Keratinocyte (primary cell): Measurements from ENCODE around the gene GRAMD1B.
"Not testable (repeated sequence)": the region's sequence is repeated elsewhere in the genome, so short reads cannot be mapped to it uniquely, and the experiment has no call there.

Source experiments
- EZH2 ChIP-seq: IDR thresholded peaks from one replicate; pipeline ENCODE4 v1.6.1; 2012; ENCODE audit warnings: inconsistent platforms, mild to moderate bottlenecking, low read length, moderate library complexity
- TF ChIP-seq, protein P1 (sequence below), 3 experiments: IDR thresholded peaks in 1 of 3; conservative IDR thresholded peaks in 1 of 3; optimal IDR thresholded peaks in 1 of 3; 2 replicates in 2 of 3; 3 replicates in 1 of 3; pipeline versions ENCODE3 to v1.5.1; 2011; ENCODE audit warnings: low read length in 3 of 3, mild to moderate bottlenecking in 3 of 3, moderate library complexity in 2 of 3, control low read depth in 1 of 3, inconsistent platforms in 1 of 3; ENCODE audit not compliant: insufficient read depth in 2 of 3; ENCODE audit errors: extremely low read depth in 1 of 3

GRCh38 chr11:123520476-123520875 is 90.4 kb downstream of the GRAMD1B start:
- TF ChIP-seq, protein P1, sequence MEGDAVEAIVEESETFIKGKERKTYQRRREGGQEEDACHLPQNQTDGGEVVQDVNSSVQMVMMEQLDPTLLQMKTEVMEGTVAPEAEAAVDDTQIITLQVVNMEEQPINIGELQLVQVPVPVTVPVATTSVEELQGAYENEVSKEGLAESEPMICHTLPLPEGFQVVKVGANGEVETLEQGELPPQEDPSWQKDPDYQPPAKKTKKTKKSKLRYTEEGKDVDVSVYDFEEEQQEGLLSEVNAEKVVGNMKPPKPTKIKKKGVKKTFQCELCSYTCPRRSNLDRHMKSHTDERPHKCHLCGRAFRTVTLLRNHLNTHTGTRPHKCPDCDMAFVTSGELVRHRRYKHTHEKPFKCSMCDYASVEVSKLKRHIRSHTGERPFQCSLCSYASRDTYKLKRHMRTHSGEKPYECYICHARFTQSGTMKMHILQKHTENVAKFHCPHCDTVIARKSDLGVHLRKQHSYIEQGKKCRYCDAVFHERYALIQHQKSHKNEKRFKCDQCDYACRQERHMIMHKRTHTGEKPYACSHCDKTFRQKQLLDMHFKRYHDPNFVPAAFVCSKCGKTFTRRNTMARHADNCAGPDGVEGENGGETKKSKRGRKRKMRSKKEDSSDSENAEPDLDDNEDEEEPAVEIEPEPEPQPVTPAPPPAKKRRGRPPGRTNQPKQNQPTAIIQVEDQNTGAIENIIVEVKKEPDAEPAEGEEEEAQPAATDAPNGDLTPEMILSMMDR (optimal IDR thresholded peaks at IDR 0.05 in 1 of 3, IDR thresholded peaks at IDR 0.05 in 1 of 3, conservative IDR thresholded peaks at IDR 0.05 in 1 of 3; ENCODE audit: extremely low read depth in 1 of 3, insufficient read depth in 2 of 3, low read length in 3 of 3), result not testable (repeated sequence)
- TF ChIP-seq EZH2, result not testable (repeated sequence)
